ENCODE data around the gene POLR2F. TPM values are rescaled to one million over a fixed set of nuclear protein-coding genes. Genes with fewer than 3 reads are reported as not detected.

The POLR2F gene
- polyA plus RNA-seq, 4 donors: 55.4 to 82.1 (median 63.8) TPM

DNA sequence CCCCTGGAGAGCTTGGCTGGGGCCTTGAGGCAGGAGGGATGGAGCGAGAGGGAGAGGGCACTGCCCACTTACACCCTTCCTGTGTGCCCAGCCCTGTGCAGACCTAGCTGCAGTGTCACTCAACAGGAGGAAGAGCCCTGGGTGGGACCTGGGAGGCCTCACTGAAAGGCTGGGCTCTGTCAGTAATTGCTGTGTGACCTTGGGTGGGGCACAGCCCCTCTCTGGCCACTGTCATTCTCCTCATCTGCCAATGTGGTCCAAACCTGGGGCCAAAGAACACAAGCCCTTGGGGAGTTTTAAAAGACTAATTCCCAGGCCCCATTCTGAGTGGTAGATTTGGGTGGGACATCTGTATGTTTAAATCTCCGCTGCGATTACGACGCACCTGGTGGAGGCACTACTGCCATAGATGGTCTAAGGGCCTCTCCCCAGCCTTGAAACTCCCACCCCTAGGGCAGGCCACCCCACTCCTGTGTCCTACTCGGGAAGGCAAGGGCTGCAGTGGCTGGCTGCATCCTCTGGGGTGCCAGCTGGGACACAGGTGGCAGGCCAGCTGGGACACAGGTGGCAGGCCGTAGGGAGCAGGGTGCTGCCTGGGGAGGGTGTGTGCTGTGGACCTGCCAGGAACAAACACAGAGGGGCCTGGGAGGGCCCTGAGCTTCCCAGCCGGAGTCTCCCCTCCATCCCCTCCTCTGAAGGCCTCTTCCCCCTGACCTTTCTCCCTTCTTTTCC lies 43.2 kb downstream of the POLR2F start:
- DNase-seq (ENCODE audit: low read depth in 4 of 4, low spot score in 3 of 4): no peak

DNA sequence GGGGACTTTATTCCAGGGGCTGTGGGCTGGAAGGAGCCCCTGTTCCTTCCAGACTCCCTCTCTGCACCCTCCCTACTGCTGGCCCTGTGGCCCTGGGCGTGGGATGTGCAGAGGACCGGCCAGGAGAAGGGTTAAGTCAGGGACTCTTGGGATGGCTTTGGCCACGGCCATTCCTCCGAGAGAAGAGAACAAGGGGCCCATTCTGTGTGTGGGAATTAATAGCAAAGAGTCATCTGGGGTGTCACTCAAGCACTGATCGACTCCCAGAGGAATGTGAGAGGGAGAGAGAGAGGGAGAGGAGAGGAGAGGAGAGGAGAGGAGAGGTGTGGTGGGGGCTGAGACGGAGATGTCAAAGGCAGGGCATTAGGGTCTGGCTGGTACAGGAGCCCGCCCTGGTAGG lies 45.0 kb downstream of the POLR2F start:
- no peak for DNase-seq (ENCODE audit: low read depth in 4 of 4, low spot score in 3 of 4)

DNA sequence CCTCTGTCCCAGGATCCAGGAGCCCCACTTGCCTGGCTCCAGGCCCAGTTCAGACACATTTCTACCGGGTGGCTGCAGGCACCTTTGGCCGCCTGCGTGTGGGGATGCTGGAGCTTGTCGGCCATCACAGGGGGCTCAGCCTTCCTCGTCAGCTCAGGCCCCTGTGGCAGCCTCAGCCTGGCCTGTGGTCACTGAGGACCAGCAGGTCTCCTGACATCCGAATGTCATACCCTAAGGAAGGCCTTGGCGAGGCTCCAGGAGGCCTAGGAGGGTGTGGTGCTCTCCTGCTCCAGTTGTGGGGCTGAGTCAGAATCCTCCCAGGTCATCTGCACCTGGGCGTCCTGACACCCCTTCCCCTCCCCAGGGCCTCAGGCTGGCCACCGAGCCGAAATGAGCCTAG lies 45.7 kb downstream of the POLR2F start:
- DNase-seq (ENCODE audit: low read depth in 4 of 4, low spot score in 3 of 4): no peak

DNA sequence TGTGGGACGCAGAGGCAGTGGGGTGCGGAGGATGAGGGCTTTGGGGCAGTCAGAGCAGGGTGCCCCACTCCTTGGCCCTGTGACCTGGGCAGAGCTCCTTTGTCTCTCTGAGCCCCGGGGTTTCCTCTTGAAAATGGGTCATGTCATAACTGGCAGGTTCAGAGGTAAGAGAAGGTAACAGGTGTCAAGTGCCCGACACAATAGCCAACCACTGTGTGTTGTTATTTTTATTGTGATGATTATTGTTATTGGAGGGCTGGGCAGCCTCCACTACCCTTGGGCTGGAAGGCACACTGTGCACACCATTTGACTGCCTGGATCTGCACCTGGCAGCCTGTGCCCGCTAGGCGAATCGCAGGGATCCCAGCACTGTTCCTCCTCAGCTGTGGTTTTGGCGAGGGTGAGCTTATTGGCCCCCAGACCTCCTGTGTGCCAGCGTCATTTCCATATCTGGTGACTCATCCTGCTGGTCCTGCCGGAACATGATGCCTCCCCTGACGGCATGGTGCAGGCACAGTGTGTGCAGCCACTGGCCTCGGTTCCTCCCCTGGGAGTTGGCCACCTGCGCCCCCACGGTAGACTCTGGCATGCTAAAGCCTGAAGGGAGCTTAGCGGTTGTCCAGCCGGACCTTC lies 46.3 kb downstream of the POLR2F start:
- no peak for DNase-seq (ENCODE audit: low read depth in 4 of 4, low spot score in 3 of 4)

DNA sequence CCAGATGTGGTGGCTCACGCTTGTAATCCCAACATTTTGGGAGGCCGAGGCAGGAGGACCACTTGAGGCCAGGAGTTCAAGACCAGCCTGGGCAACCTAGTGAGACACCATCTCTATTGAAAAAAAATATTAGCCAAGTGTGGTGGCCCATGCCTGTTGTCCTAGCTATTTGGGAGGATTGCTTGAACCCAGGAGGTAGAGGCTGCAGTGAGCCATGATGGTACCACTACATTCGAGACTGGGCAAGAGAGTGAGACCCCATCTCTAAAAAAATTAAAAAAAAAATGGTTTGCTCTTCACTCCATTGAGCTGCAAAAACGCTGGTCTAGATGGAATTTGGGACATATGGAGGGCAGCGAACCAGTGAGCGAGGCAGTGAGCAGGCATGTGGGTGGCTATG lies 52.4 kb downstream of the POLR2F start:
- DNase-seq (ENCODE audit: low read depth in 4 of 4, low spot score in 3 of 4): no peak

DNA sequence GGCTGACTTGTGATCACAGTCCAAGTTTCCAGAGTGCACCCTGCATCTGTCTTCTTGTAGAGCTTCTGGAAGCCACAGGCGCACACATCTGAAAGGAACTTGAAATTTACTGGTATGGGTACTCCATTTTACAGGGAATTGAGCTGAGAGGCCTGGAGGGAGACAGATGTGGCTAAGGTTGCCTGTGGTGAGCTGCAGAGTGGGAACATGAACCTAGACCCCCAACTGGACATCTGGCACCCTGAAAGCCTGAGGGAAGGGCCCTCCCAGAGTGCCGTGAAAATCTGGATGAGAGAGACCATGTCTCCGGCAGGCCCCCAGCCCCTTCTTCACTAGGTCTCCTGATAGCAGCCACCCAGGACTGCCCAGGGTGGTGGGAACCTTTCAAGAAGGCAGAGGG lies 53.4 kb downstream of the POLR2F start:
- DNase-seq (ENCODE audit: low read depth in 4 of 4, low spot score in 3 of 4): no peak

DNA sequence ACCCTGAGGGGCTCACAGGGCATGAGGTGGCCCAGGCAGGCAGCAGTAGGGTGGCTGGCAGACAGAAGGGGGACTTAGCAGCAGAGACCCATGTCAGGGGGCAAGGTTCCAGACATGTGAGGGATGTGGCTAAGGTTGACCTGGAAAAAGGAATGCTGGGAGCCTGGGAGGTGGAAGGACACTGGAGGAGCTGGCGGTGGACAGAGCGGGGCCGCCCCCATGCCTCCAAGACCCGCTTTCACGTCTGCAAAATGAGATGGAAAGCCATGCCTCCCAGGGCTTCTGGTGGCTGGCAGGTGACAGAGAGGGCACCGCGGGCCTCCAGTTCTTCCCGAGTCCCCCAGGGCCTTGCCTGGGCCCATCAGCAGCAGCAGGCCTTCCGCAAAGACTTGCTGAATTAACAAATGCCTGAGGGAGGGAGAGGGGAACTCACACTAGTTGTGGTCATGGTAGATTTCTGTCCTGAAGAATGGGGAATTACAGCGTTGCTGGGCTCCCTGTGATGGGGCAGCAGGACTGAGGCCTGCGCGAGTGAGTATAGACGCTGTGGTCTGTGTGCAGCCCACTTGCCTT lies 53.9 kb downstream of the POLR2F start:
- DNase-seq (ENCODE audit: low read depth in 4 of 4, low spot score in 3 of 4): no peak

DNA sequence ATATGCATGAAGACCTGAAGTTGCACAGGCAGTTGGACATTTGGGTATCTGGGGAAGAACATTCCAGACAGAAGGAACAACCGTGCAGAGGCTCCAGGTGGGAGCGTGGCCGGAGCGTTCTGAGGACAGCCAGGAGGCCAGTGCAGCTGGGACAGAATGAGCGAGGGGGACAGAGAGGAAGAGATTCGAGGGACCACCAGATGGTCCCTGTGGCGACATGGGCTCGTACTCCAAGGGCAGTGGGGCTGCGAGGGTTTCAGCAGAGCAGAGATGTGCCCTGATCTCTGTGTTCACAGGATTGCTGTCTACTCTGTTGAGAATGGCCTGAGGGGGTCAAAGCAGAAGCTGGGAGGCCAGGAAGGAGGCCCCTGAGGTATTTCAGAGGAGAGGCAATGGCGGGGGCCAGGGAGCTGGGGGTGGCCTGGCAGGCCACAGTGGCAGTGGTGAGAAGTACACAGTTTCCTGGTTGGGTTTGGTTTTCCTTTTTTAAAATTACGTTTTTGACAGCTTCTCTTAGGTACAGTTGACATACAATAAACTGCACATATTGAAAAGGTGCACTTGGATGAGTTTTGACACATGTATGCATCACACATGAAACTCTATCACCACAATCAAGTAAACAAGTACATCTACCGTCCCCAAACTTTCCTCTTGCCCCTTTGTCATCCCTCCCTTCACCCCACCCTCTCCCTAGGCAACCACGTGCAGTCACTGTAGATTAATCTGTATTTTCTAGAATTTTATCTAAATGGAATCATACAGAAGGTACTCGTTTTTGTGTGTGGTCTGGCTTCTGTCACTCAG lies 55.7 kb downstream of the POLR2F start:
- DNase-seq (ENCODE audit: low read depth in 4 of 4, low spot score in 3 of 4): no peak

DNA sequence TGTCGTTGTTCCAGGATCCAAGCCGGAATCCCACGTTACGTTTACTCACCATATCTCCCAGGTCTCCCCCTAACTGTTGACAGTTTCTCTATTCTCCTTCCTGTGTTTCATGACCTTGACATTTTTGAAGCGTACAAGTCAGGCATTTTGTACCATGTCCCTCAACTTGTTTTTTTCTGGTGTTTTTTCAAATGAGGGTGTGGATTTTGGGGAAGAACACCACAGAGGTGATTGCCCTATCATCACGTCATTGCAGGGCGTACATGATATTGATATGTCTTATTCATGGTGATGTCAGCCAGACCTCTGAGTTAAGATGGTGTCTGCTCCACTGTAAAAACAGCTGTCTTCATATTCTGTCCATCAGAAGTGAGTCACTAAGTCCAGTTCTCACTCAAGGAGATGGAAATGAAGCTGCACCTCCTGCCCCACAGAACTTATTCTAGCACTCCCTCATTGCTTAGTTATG lies 59.1 kb downstream of the POLR2F start:
- no peak for DNase-seq (ENCODE audit: low read depth in 4 of 4, low spot score in 3 of 4)

DNA sequence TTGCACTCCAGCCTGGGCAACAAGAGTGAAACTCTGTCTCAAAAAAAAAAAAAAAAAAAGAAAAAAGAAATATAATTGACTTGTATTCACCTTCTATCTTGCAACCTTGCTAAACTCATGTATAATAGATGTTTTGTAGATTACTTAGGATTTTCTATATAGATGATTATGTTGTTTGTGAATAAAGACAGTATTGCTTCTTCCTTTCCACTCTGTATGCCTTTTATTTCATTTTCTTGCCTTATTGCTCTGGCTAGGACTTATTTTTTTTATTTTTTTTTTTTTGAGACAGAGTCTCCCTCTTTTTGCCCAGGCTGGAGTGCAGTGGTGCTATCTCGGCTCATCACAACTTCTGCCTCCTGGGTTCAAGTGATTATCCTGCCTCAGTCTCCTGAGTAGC lies 60.6 kb downstream of the POLR2F start:
- no peak for DNase-seq (ENCODE audit: low read depth in 4 of 4, low spot score in 3 of 4)

DNA sequence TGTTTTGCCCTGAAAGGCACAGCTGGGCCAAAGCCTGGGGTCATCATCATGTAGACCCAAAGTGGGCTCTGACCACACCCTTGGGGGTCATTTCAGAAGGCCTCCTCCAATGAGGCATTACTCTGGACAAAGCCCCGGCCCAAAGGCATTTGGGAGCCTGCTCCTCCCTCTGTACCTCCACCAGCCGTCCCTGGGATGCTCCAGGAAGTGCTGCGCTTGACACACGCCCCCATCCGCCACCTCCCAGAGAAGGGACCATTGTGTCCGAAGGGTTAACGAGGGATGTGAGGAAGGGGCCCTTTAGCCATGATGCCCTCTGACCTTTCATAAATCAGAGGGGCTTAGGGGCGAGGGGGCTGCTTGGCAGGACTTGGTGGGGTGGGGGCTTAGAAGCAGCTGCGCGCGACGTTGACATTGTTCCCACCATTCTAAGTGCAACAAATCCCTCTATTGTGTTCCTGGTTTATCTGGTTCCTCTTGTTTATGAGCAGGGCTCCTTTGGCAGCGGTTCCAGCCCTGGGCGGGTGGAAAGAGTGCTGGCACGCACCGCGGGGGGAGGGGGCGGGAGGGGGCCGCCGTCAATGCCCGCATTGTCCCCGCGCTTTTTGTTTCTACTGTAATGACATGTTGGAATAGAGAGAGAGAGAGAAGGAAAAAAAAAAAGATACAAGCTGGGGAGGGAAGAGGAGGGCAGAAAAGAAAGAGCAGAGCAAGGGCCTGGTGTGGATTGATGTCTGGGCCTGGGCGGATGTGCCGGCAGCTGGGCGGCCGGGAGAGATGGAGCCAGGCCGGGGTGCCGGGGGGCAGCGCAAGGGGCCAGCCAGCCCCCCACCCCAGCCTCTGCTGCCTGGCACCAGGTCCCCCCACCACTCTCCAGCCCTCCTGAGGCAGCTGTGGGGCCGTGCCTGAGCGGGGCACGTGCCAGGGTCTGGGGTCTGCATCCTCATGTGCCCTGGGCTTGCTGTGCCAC lies 63.0 kb downstream of the POLR2F start:
- no peak for DNase-seq (ENCODE audit: low read depth in 4 of 4, low spot score in 3 of 4)

DNA sequence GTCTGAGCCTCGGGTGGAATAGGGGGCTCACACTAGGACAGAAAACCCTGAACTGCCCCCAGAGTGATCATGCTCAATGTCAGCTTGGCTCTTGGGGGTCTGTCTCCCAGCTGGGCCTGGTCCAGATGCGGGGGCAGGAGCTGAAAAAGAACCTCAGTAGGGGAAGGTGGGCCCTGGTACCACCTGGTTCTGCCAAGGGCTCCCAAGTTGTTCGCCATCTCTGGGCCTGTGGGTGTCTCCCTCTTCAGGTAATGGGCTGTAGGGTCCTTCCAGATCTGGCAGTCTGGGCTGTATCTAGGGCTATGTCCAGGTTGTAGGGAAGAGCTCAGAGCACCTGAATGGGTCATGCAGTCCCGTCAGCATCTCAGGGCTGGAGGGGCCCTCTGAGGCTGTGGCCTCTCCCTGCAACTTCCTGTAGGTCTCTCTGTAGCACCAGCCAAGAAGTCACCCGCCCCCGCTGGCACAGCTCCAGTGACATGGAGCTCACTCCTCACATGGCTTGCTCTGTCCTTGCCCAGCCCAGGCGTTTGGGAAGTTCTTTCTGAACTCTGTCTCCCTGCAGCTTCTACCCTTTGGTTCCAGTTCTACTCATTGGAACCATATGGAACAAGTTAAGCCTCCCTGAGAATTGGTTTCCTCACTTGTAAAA lies 63.9 kb downstream of the POLR2F start:
- DNase-seq (ENCODE audit: low read depth in 4 of 4, low spot score in 3 of 4): no peak

DNA sequence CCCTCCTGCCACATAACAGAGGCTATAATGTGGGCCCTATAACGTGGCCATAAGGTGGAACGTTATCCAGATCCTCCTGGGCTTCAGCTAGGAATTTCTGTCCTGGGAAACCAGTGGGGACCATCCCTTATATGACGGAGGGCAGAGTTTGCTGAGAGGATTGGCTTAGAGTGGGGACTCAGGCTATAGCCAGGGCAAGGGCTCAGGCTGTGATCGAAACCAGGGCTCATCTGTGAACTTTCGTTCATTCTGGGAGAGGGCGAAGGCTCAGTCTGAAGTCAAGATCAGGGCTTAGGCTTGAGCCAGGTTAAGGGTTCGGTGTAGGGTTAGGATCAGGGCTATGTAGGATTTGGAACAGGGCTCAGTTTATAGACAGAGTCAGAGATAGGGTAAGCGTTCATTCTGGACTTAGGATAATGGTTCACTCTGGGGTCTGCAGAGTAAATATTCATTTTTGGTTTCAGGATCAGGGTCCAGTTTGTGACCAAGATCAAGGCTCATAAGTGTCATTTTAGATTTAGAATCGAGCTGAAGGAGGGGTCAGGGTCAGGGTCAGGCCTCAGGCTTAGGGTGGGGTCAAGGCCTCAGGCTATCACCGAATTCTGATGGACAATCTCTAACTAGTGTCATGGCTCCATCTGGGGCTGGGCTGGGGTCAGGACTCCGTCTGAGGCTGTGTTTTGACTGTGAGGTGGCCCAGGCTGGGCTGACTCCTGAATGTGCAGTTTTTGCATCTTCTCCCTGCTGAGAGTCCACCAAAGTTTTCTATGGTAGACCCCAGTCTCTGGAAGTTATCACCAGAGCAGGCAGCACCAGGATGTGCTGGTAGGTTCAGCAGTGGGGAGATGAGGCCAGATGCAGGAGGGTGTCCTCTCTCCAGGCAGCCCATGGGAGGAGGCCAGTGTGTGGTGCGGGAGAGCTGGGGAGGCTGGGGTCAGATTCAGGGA lies 64.7 kb downstream of the POLR2F start:
- DNase-seq (ENCODE audit: low read depth in 4 of 4, low spot score in 3 of 4): no peak

Other genes with a start within 250 kb of the POLR2F start
- gene GCAT, start 145.8 kb upstream of the POLR2F start, polyA plus RNA-seq (ENCODE audit: insufficient read length in 4 of 4): 10 to 100 TPM; 14.0 to 18.8 (median 14.4) TPM
- gene GALR3, start 130.3 kb upstream of the POLR2F start, polyA plus RNA-seq (ENCODE audit: insufficient read length in 4 of 4): under 1 TPM in 1 of 4 donors, not detected in 3; 0.04 TPM
- 10 to 100 TPM; 25.5 to 30.5 (median 29.4) TPM for gene ANKRD54, start 109.4 kb upstream of the POLR2F start, polyA plus RNA-seq (ENCODE audit: insufficient read length in 4 of 4)
- 1,000 to 10,000 TPM; 1,007 to 1,114 (median 1,055) TPM for gene EIF3L, start 104.3 kb upstream of the POLR2F start, polyA plus RNA-seq (ENCODE audit: insufficient read length in 4 of 4)
- 10 to 100 TPM; 27.4 to 29.8 (median 28.1) TPM for gene MICALL1, start 47.4 kb upstream of the POLR2F start, polyA plus RNA-seq (ENCODE audit: insufficient read length in 4 of 4)
- gene C22orf23, start 98 bp upstream of the POLR2F start, polyA plus RNA-seq (ENCODE audit: insufficient read length in 4 of 4): 1 to 10 TPM; 6.1 to 8.0 (median 6.8) TPM
- 1 to 10 TPM in 3 of 4 donors, under 1 TPM in 1; 0.91 to 3.8 (median 1.3) TPM for gene SOX10, start 30.9 kb downstream of the POLR2F start, polyA plus RNA-seq (ENCODE audit: insufficient read length in 4 of 4)
- gene PICK1, start 103.7 kb downstream of the POLR2F start, polyA plus RNA-seq (ENCODE audit: insufficient read length in 4 of 4): 10 to 100 TPM; 27.5 to 38.8 (median 29.3) TPM
- 1 to 10 TPM in 3 of 4 donors, under 1 TPM in 1; 0.72 to 1.8 (median 1.1) TPM for gene SLC16A8, start 130.5 kb downstream of the POLR2F start, polyA plus RNA-seq (ENCODE audit: insufficient read length in 4 of 4)
- 1 to 10 TPM; 5.0 to 7.5 (median 6.6) TPM for gene BAIAP2L2, start 157.0 kb downstream of the POLR2F start, polyA plus RNA-seq (ENCODE audit: insufficient read length in 4 of 4)
- 10 to 100 TPM; 36.5 to 47.8 (median 39.9) TPM for gene PLA2G6, start 228.1 kb downstream of the POLR2F start, polyA plus RNA-seq (ENCODE audit: insufficient read length in 4 of 4)
- gene MAFF, start 248.3 kb downstream of the POLR2F start, polyA plus RNA-seq (ENCODE audit: insufficient read length in 4 of 4): 1 to 10 TPM; 2.5 to 4.9 (median 3.1) TPM

Data from right renal pelvis (tissue), 4 donors.